Ectodermal cell (in vitro differentiated cells): Measurements from ENCODE around the gene PCDHB16.
"Not testable (repeated sequence)": the region's sequence is repeated elsewhere in the genome, so short reads cannot be mapped to it uniquely, and the experiment has no call there.

Experiments
- H3K27ac ChIP-seq: 2 replicates; pipeline ENCODE4 v1.7.0; 2013; ENCODE audit warnings: mild to moderate bottlenecking, low read depth, low read length; ENCODE audit not compliant: insufficient read depth, poor library complexity, severe bottlenecking
- H3K27me3 ChIP-seq: 2 replicates; pipeline ENCODE4 v1.7.0; 2013; ENCODE audit warnings: mild to moderate bottlenecking, low read length; ENCODE audit not compliant: insufficient read depth, control insufficient read depth, poor library complexity, severe bottlenecking
- H3K36me3 ChIP-seq: one replicate; pipeline ENCODE4 v1.7.0; 2013; ENCODE audit warnings: low read length; ENCODE audit not compliant: control insufficient read depth, insufficient read depth
- H3K4me1 ChIP-seq: one replicate; pipeline ENCODE4 v1.7.0; 2013; ENCODE audit warnings: low read length; ENCODE audit not compliant: control insufficient read depth, insufficient read depth
- H3K4me3 ChIP-seq: 2 replicates; pipeline ENCODE4 v1.7.0; 2013; ENCODE audit warnings: low read depth, low read length, control low read depth; ENCODE audit not compliant: insufficient read depth
- H3K9me3 ChIP-seq: 2 replicates; pipeline ENCODE4 v1.7.0; 2013; ENCODE audit warnings: mild to moderate bottlenecking, low read length, moderate library complexity; ENCODE audit not compliant: control insufficient read depth
- WGBS, 2 experiments: methylation state at CpG; one replicate each; pipeline ENCODE4 v1.1.7; 2013; ENCODE audit warnings: missing lambda C conversion rate in 2 of 2; 5-methylcytosine and 5-hydroxymethylcytosine counted together

Gene PCDHB16

GRCh38 chr5:141224844-141225243 lies 42.7 kb downstream of the PCDHB16 start:
- not testable (repeated sequence) for H3K4me3 ChIP-seq, H3K4me1 ChIP-seq, H3K9me3 ChIP-seq, H3K27me3 ChIP-seq, H3K36me3 ChIP-seq, H3K27ac ChIP-seq
- 94% methylated on average over 27 to 29 of the region's 40 CpGs for WGBS, 2 experiments

DNA sequence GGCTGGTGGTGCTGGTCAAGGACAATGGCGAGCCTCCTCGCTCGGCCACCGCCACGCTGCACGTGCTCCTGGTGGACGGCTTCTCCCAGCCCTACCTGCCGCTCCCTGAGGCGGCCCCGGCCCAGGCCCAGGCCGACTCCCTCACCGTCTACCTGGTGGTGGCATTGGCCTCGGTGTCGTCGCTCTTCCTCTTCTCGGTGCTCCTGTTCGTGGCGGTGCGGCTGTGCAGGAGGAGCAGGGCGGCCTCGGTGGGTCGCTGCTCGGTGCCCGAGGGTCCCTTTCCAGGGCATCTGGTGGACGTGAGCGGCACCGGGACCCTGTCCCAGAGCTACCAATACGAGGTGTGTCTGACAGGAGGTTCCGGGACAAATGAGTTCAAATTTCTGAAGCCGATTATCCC lies 43.2 kb downstream of the PCDHB16 start:
- not testable (repeated sequence) for H3K27ac ChIP-seq, H3K4me3 ChIP-seq, H3K36me3 ChIP-seq, H3K9me3 ChIP-seq, H3K4me1 ChIP-seq, H3K27me3 ChIP-seq
- 95 to 98% methylated on average over 25 to 27 of the region's 30 CpGs for WGBS, 2 experiments

DNA sequence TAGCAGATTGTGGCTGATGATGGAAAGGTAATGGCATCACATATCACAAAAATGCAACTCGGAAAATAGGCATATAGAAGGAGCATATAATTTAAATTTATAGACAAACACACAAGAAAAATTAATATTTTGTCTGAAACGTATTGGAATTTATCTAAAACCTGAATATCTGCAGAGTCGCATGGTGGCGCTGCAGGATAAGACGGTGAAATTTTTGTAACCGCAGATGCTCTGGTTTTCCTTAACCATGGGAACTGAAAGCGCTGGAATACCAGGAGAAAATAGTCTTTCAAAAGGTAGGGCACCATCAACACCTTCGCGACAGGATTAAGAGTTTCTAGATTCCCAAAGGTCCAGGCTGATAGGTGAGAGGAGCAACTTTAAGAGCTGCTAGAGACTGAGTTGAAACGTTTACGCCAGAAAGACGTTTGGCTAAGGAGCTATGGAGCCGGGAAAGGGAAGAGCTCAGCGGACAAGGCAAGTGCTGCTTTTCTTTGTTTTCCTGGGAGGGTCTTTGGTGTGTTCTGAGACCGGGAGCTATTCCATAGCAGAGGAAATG lies 52.0 kb downstream of the PCDHB16 start:
- peaks cover 6% of the 10 kb centered on the region for H3K9me3 ChIP-seq

More for the DNA sequence above, 52.0 kb downstream of the PCDHB16 start:
- H3K4me1 ChIP-seq: no peaks in the 10 kb centered on the region
- H3K4me3 ChIP-seq: no peak overlapping the region
- H3K27me3 ChIP-seq: no peaks in the 10 kb centered on the region
- H3K27ac ChIP-seq: no peak overlapping the region
- WGBS, 2 experiments: 87 to 90% methylated on average over 14 to 15 of the region's 15 CpGs
- no peaks in the 10 kb centered on the region for H3K36me3 ChIP-seq
